GM21515 (cell line): ENCODE data around the gene CCR8.
"Not testable (repeated sequence)": the region's sequence is repeated elsewhere in the genome, so short reads cannot be mapped to it uniquely, and the experiment has no call there.

ENCODE experiments used
- ATAC-seq: cut with Tn5 transposase; IDR thresholded peaks from one replicate; pipeline ENCODE4 v1.9.1; 2021; ENCODE audit not compliant: unreplicated experiment

The CCR8 gene

DNA sequence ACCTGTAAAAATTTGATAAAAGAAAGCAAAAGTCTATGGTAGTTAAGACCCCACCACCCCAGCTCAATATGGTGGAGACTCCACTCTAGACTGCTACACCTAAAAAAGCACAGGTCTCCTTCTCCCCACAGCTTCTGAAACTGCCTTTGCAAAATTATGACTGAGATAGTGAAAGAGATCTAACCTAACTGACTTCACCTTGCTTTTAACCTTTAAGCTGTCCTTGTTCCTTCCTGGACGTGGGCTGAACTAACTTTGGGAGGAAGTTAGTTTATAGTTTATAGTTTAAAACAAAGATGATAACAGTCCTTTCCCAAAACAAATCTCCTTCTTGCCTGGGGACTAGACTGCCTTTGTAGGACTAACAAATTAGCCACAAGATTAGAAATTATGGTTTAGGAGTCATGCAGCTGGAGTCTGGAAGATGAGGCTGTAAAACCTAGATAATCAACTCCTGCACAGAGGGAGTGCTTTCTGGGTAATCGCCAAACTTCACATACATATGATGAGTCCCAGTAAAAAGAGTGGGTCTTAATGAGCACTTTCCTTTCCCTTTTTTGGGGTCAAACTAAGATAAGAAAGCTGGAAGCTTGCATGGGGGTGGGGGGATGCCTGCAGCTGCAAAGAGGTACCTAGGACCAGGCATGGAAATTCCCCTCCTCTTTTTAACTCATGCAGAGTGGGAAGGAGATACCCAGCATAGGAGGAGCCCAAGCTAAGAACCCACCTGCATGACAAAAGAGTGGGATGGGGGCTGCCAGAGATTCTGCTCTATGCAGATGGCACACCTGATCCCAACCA lies 17.5 kb downstream of the CCR8 start:
- peak; percentile 87 for ATAC-seq

- ATAC-seq: no peak
Observed at GRCh38 chr3:39347586-39347876, 18.0 kb downstream of the CCR8 start.

DNA sequence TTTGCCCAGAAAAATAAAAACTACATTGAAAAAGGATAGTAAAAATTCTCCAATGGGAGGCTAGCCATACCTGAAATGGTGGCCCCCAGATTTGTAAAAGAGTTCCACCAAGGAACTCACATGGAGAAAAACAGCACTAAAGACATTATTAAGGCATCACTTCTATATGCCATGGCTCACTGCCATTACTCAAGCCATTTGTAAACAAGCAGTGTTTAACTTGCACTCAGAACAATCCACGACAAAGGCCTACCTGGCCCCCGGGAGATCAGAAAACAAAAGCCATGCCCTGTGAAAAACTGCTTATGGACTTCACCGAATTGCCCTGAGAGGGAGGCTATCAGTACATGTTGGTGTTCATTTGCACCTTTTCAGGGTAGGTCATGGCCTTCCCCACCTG lies 19.6 kb downstream of the CCR8 start:
- no peak for ATAC-seq

GRCh38 chr3:39350714-39351113 lies 21.2 kb downstream of the CCR8 start:
- ATAC-seq: no peak

DNA sequence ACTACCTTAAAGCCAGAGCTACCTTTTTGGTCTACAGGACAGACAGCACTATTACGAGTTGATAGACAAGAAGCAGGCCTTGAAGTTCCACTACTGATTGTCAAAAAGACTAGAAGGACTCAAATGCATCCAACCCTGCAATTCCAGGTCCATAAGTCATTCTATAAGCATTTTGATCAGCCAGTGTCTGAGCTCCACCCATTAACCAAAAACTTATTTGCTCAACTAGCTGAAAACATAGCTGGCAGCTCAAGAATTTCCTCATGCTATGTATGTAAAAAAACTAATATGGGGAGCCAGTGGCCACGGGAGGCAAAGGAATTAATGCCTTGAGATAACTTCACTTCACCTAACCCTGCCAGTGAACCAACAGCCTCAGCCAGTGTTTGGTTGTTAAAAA lies 21.6 kb downstream of the CCR8 start:
- ATAC-seq: not testable (repeated sequence)

DNA sequence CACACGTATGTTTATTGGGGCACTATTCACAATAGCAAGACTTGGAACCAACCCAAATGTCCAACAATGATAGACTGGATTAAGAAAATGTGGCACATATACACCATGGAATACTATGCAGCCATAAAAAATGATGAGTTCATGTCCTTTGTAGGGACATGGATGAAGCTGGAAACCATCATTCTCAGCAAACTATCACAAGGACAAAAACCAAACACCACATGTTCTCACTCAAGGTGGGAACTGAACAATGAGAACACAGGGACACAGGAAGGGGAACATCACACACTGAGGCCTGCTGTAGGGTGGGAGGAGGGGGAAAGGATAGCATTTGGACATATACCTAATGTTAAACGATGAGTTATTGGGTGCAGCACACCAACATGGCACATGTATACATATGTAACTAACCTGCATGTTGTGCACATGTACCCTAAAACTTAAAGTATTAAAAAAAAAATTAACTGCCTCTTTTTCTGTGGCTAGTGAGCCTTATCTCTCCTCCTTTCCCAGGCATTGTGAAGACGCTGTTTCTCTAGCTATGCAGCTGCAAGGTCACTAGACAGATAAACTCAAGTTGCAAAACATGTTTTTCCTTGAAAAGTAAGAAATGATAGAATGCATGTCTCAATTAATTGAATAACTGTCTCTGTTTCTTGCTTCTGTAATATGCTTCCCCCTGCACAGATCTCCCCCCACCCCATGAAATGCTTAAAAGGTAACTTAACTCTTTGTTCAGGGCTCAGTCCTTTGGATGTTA lies 23.8 kb downstream of the CCR8 start:
- not testable (repeated sequence) for ATAC-seq

DNA sequence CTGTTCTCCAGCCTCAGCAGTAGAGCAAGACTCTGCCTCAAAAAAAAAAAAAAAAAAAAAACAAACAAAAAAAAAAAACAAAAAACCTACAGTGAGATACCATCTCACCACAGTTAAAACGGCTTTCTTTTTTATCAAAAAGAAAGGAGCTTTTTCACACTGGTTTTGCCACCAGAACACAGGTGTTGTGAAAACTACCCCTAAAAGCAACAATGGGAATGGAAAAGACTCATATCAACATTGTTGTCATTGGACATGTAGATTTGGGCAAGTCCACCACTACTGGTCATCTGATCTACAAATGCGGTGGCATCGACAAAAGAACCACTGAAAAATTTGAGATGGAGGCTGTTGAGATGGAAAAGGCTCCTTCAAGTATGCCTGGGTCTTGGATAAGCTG lies 28.8 kb downstream of the CCR8 start:
- ATAC-seq: no peak

DNA sequence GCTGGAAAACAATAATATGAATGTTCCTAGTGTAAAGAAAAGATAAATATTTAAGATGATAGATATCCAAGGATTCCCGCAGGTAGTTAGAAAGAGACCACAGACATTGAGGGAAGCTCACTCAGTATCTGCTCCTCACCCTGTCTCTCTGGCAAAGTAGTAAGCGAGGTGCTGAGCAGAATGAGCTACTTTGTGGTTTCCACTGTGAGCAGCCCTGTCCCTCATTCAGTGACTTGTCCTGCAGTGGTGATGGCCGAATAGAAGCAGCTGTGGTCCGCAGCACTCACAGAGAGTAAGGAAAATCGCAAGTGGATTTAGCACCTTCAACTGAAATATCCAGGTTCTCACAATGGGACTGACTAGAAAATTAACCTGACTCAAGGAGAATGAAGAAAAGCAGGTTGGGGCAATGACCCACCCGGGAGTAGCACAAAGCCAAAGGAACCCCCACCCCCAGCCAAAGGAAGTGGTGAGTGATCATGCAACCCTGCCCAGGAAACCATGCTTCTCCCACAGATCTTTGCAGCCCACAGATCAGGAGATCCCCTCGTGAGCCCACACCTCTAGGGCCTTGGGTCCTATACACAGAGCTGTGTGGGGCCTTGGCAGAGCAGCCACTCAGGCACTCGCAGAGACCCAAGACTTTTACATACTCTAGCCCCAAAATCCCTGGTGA lies 31.9 kb downstream of the CCR8 start:
- ATAC-seq: no peak

DNA sequence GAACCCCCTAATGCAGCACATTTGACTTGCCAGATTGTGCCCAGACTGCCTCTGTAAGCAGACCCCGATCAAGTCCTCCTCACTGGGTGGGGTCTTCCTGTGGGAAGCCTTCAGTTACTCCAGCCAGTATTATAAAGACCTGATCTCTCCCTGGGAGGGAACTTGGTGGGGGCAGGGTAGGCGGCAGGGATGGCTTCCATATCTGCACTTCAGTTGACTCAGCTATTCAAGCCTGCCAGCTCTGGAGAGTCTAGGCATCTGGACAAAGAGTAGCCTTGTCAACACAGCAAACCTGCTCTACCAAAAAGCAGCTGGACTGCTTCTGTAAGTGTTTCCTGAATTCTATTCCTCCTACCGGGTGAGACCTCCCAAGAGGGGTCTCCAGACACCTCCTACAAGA lies 32.7 kb downstream of the CCR8 start:
- no peak for ATAC-seq

- no peak for ATAC-seq
Observed at GRCh38 chr3:39362812-39363211, 33.3 kb downstream of the CCR8 start.

DNA sequence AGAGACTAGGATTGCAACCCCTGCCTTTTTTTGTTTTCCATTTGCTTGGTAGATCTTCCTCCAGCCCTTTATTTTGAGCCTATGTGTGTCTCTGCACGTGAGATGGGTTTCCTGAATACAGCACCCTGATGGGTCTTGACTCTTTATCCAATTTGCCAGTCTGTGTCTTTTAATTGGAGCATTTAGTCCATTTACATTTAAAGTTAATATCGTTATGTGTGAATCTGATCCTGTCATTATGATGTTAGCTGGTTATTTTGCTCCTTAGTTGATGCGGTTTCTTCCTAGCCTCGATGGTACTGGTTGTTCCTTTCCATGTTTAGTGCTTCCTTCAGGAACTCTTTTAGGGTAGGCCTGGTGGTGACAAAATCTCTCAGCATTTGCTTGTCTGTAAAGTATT lies 40.9 kb downstream of the CCR8 start:
- ATAC-seq: not testable (repeated sequence)

DNA sequence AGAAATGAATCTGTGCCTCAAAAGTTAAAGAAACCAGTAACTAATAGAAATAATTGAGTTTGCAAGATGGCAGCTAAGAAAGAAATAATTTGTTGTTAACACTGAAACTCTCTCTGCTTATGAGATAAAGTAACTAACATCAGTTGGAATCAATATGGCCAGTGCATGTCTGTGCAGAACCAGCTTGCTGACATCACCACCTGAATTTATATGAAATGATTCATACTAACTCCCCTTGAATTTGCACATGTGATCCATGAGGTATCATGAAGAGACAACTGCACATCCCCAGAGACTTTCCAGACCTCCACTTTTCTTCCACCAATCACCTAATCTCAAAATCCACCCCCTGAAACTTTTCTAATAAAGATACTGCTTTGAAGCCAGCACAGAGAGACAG lies 43.3 kb downstream of the CCR8 start:
- ATAC-seq: no peak

- no peak for ATAC-seq
Observed at GRCh38 chr3:39376959-39377634, 47.6 kb downstream of the CCR8 start.

DNA sequence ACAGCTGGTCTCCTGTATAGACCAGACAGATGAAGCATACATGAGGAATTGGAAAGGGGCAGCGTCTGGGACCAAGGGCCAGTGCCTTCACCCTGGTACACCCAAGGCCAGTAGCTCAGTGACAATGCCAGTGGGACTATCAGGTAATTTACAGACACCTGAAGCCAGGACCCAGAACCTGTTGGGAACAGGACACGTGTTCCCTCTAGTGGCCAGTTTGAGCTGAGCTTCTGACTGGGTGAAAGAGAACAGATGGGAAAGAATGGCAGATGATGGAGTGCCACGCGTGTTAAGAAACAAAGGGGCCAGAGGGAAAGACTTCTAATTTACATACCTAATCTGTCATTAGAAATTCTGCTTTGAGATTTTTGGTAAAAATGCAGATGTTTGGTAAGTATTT lies 48.6 kb downstream of the CCR8 start:
- ATAC-seq: peak; percentile 58

DNA sequence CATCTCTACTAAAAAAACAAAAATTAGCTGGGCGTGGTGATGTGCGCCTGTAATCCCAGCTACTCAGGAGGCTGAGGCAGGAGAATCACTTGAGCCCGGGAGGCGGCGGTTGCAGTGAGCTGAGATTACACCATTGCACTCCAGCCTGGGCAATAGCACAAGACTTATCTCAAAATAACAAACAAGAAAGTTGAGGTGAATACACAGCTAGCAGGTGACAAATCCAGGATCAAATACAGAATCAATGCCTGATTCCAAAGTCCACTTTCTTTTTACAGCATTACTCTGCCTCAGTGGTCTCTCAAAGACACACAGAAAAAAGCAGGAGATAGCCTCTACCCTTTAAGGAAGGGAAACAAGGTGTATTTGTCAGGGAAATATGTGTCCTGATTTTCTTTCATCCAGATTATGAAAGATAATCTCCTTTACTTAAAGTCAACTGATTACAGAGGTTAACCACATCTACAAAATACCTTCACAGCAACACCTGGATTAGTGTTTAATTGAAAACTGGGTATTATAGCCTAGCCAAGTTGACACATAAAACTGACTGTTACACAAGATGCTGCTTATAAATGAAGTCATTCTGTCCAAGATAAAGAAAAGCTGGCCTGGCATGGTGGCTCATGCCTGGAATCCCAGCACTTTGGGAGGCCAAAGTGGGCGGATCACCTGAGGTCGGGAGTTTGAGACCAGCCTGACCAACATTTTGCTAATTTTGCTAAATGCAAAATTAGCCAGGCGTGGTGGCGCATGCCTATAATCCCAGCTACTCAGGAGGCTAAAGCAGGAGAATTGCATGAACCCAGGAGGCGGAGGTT lies 49.7 kb downstream of the CCR8 start:
- ATAC-seq: no peak

DNA sequence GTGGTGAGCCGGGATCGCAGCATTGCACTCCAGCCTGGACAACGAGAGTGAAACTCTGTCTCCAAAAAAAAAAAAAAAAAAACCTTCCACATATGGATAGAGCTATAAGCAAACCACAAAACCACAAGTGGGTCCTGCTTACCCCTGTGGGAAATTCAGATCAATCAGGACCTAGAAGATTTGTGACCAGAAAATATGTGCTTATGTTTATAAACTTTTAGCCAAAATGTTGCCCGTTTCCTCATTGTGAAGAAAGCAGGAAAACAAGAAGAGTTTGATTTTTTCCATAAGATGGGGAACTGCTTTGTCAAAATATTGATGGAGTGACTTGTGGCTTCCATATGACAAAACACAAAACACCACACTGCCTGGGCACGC lies 50.3 kb downstream of the CCR8 start:
- no peak for ATAC-seq

- ATAC-seq: no peak
Observed at GRCh38 chr3:39381432-39381831, 51.9 kb downstream of the CCR8 start.
